H1 (cell line): ENCODE data around the gene SCARF1. TPM values are rescaled to one million over a fixed set of nuclear protein-coding genes. Genes with fewer than 3 reads are reported as not detected.

Experiments
- CTCF ChIA-PET: fragments of 300-600 bp; sonication (Branson Sonifier 250); formaldehyde crosslinking; loops from one replicate; lab custom pipeline; 2021; ENCODE audit not compliant: partially characterized antibody; lab: Charles Lee
- POLR2A ChIA-PET: fragments of 300-600 bp; sonication (Branson Sonifier 250); formaldehyde crosslinking; loops from one replicate; lab custom pipeline; 2021; ENCODE audit warnings: inconsistent platforms; ENCODE audit not compliant: partially characterized antibody; lab: Charles Lee
- DNase-seq, 2 experiments: peaks; one replicate each; pipeline versions ENCODE4 v3.0.0 to v3.0.0-alpha.2; 2010 to 2022; ENCODE audit warnings: low spot score in 2 of 2, low read depth in 1 of 2, mixed read lengths in 1 of 2
- FAIRE-seq: peaks from 2 replicates; lab custom pipeline; 2011; peaks lifted over from hg19 to GRCh38; lab: Jason Lieb, UNC
- H2AFZ ChIP-seq: 2 replicates; pipeline ENCODE4 v1.8.1; 2012; ENCODE audit warnings: low read length, inconsistent platforms
- H2AK5ac ChIP-seq: 2 replicates; pipeline ENCODE4 v1.6.1; 2013; ENCODE audit warnings: low read depth, low read length
- H2BK120ac ChIP-seq: replicated peaks from 2 replicates; pipeline ENCODE3; 2013; ENCODE audit warnings: low read depth, low read length, inconsistent platforms
- H2BK12ac ChIP-seq: 2 replicates; pipeline ENCODE4 v1.6.1; 2013; ENCODE audit warnings: low read depth, low read length
- H2BK15ac ChIP-seq: 2 replicates; pipeline ENCODE4 v1.6.1; 2013; ENCODE audit warnings: low read length
- H2BK20ac ChIP-seq: 2 replicates; pipeline ENCODE4 v1.6.1; 2013; ENCODE audit warnings: low read length
- H2BK5ac ChIP-seq: 2 replicates; pipeline ENCODE4 v1.6.1; 2013; ENCODE audit warnings: low read depth, low read length
- H3K14ac ChIP-seq: 2 replicates; pipeline ENCODE4 v1.6.1; 2013; ENCODE audit warnings: inconsistent platforms; ENCODE audit not compliant: insufficient read length
- H3K18ac ChIP-seq: 2 replicates; pipeline ENCODE4 v1.6.1; 2013; ENCODE audit warnings: low read length; ENCODE audit errors: extremely low read depth
- H3K23ac ChIP-seq: 2 replicates; pipeline ENCODE4 v1.6.1; 2013; ENCODE audit warnings: inconsistent platforms; ENCODE audit not compliant: insufficient read length
- H3K23me2 ChIP-seq: 2 replicates; pipeline ENCODE4 v1.6.1; 2013; ENCODE audit warnings: low read depth, low read length
- H3K27ac ChIP-seq: 2 replicates; pipeline ENCODE4 v1.6.1; 2011; ENCODE audit warnings: low read depth, low read length, inconsistent platforms
- H3K27me3 ChIP-seq, 4 experiments: replicated peaks in 1 of 4; 1 replicate in 1 of 4; 2 replicates in 3 of 4; pipeline versions ENCODE4 v1.6.1 to v1.8.1; 2011 to 2013; ENCODE audit warnings: low read length in 3 of 4, mild to moderate bottlenecking in 3 of 4, inconsistent platforms in 2 of 4, mixed read lengths in 2 of 4, moderate library complexity in 1 of 4; ENCODE audit not compliant: control insufficient read depth in 3 of 4, insufficient read depth in 3 of 4; ENCODE audit errors: extremely low read depth in 1 of 4
- H3K36me3 ChIP-seq, 4 experiments: 2 replicates each; pipeline versions ENCODE4 v1.6.1 to v1.8.1; 2011 to 2013; ENCODE audit warnings: mild to moderate bottlenecking in 4 of 4, low read length in 3 of 4, moderate library complexity in 2 of 4, control low read depth in 1 of 4, inconsistent platforms in 1 of 4; ENCODE audit not compliant: insufficient read depth in 4 of 4, control insufficient read depth in 2 of 4
- H3K4ac ChIP-seq: replicated peaks from 2 replicates; pipeline ENCODE3; 2013; ENCODE audit warnings: low read length, low read depth, mixed read lengths, inconsistent platforms; ENCODE audit not compliant: insufficient read length
- H3K4me1 ChIP-seq, 4 experiments: replicated peaks in 1 of 4; 1 replicate in 1 of 4; 2 replicates in 3 of 4; pipeline versions ENCODE4 v1.6.1 to v1.8.1; 2011 to 2013; ENCODE audit warnings: low read length in 3 of 4, inconsistent platforms in 2 of 4, mixed read lengths in 1 of 4; ENCODE audit not compliant: insufficient read depth in 4 of 4, control insufficient read depth in 3 of 4
- H3K4me2 ChIP-seq, 2 experiments: 2 replicates each; pipeline versions ENCODE4 v1.6.1 to v1.8.1; 2011 to 2013; ENCODE audit warnings: low read depth in 2 of 2, low read length in 2 of 2, control low read depth in 1 of 2, inconsistent platforms in 1 of 2, mild to moderate bottlenecking in 1 of 2; ENCODE audit not compliant: insufficient read depth in 1 of 2
- H3K4me3 ChIP-seq, 4 experiments: fragments of 200-600, 300-600 bp in 1 of 4; sonication (generic), shearing (Covaris generic), sonication (Bioruptor Twin) in 1 of 4; 2 replicates each; pipeline versions ENCODE4 v1.5.1 to v1.8.1; 2011 to 2016; ENCODE audit warnings: low read length in 4 of 4, low read depth in 3 of 4, control low read depth in 2 of 4, inconsistent platforms in 2 of 4, mild to moderate bottlenecking in 2 of 4, mixed read lengths in 1 of 4, moderate library complexity in 1 of 4; ENCODE audit not compliant: insufficient read depth in 2 of 4; ENCODE audit errors: extremely low read depth in 1 of 4
- H3K56ac ChIP-seq: replicated peaks from 2 replicates; pipeline ENCODE3; 2013; ENCODE audit warnings: low read depth, mild to moderate bottlenecking, mixed read lengths, low read length, inconsistent platforms; ENCODE audit not compliant: insufficient read length
- H3K79me1 ChIP-seq: 2 replicates; pipeline ENCODE4 v1.6.1; 2013; ENCODE audit warnings: low read depth, low read length, control low read depth
- H3K79me2 ChIP-seq, 2 experiments: 2 replicates each; pipeline versions ENCODE4 v1.6.1 to v1.8.1; 2012 to 2013; ENCODE audit warnings: low read length in 2 of 2, mild to moderate bottlenecking in 2 of 2, inconsistent platforms in 1 of 2; ENCODE audit not compliant: insufficient read depth in 2 of 2, control insufficient read depth in 1 of 2
- H3K9ac ChIP-seq, 4 experiments: replicated peaks in 1 of 4; 1 replicate in 1 of 4; 2 replicates in 3 of 4; pipeline versions ENCODE4 v1.6.1 to v1.8.1; 2011 to 2013; ENCODE audit warnings: low read depth in 3 of 4, low read length in 3 of 4, control low read depth in 2 of 4, mild to moderate bottlenecking in 2 of 4, moderate library complexity in 2 of 4, inconsistent platforms in 1 of 4; ENCODE audit errors: extremely low read depth in 1 of 4
- H3K9me3 ChIP-seq, 2 experiments: 2 replicates each; pipeline versions ENCODE4 v1.6.1 to v1.8.1; 2012 to 2013; ENCODE audit warnings: mild to moderate bottlenecking in 2 of 2, moderate library complexity in 2 of 2, control low read depth in 1 of 2, inconsistent platforms in 1 of 2, low read depth in 1 of 2, low read length in 1 of 2, mixed read lengths in 1 of 2; ENCODE audit not compliant: insufficient read depth in 2 of 2
- H4K20me1 ChIP-seq, 2 experiments: replicated peaks in 1 of 2; 2 replicates each; pipeline versions ENCODE3 to v1.8.1; 2011 to 2013; ENCODE audit warnings: inconsistent platforms in 2 of 2, low read length in 2 of 2, mild to moderate bottlenecking in 1 of 2; ENCODE audit not compliant: insufficient read depth in 2 of 2, control insufficient read depth in 1 of 2
- H4K5ac ChIP-seq: 2 replicates; pipeline ENCODE4 v1.6.1; 2013; ENCODE audit warnings: low read length, low read depth, mixed read lengths, inconsistent platforms; ENCODE audit not compliant: insufficient read length
- H4K8ac ChIP-seq: 2 replicates; pipeline ENCODE4 v1.8.0; 2013; ENCODE audit warnings: mild to moderate bottlenecking, moderate library complexity, low read length, inconsistent platforms; ENCODE audit not compliant: insufficient read depth; ENCODE audit errors: extremely low read depth
- H4K91ac ChIP-seq: replicated peaks from 2 replicates; pipeline ENCODE3; 2013; ENCODE audit warnings: low read length, mixed read lengths, inconsistent platforms; ENCODE audit not compliant: insufficient read length
- ASH2L ChIP-seq: fragments of 200-600, 300-600 bp; sonication (generic); IDR thresholded peaks from one replicate; pipeline ENCODE4 v1.7.1; 2017; ENCODE audit warnings: low read length
- GTF2F1 ChIP-seq: IDR thresholded peaks from 2 replicates; pipeline ENCODE4 v1.6.1; 2012; ENCODE audit warnings: low read depth, low read length, improper control_type of control experiment, borderline replicate concordance
- NRF1 ChIP-seq: IDR thresholded peaks from 2 replicates; pipeline ENCODE4 v1.6.1; 2011; ENCODE audit warnings: mild to moderate bottlenecking, low read depth, low read length, improper control_type of control experiment
- SIN3A ChIP-seq, 2 experiments: IDR thresholded peaks in 1 of 2; conservative IDR thresholded peaks in 1 of 2; 2 replicates each; pipeline ENCODE4 v1.6.1; 2011 to 2012; ENCODE audit warnings: low read length in 2 of 2, improper control_type of control experiment in 1 of 2, low read depth in 1 of 2, mild to moderate bottlenecking in 1 of 2
- WGBS, 2 experiments: shearing (Covaris generic) in 1 of 2; methylation state at CpG; one replicate each; pipeline versions ENCODE4 v1.1.6 to v1.1.7; 2013 to 2015; ENCODE audit warnings: low lambda C conversion rate in 2 of 2, mixed read lengths in 2 of 2, inconsistent platforms in 1 of 2, low coverage in 1 of 2, missing lambda C conversion rate in 1 of 2; ENCODE audit not compliant: insufficient replicate concordance in 2 of 2, insufficient coverage in 1 of 2, insufficient read length in 1 of 2; ENCODE audit errors: extremely low coverage in 1 of 2, missing lambda C conversion rate in 1 of 2; 5-methylcytosine and 5-hydroxymethylcytosine counted together
- polyA plus RNA-seq, 7 experiments: library from polyadenylated mRNA; depleted of rRNA in 3 of 7; stranded (reverse) in 5 of 7; unstranded in 2 of 7; fragments of >200 nt in 5 of 7; fragments of 200-250 nt in 2 of 7; gene quantifications; 1 replicate in 5 of 7; 2 replicates in 1 of 7; 4 replicates in 1 of 7; pipeline versions ENCODE4 v1.2.1 to v1.2.3, GENCODE V29; 2011 to 2013; ENCODE audit warnings: missing spikeins in 2 of 7, mixed read lengths in 2 of 7
- total RNA-seq: library from RNA; stranded (reverse); fragmentation: NEBNext Ultra II Directional; extraction: Animal tissue kit (Norgen Biotek cat#: 25700); gene quantifications from 2 replicates; pipeline ENCODE4 v1.2.1, GENCODE V29; 2021

SCARF1 gene
- total and polyA plus RNA-seq, 2 of the 8 experiments (the other 6 are each of a cell fraction or from before 2014, with no cell fraction given) = 1.1 to 1.6 TPM

DNA sequence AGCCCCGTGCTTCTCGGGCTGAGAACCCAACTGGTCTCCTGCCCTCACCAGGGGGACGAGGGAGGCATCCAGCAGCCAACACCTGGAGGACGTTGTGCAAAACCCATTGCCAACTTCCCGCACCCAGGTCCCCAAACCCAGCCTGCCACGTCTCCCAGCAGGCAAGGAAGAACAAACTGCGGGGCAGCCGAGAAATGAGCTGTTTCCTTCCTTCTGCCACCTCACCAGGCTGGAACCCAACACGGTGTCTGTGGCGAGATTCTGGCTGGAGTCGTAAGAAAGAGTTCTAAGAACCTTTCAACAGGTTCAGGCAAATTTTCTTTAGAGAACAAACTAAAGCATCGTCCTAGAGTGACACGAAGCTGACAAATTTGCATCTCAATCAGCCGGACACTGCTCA lies 20.5 kb downstream of the SCARF1 start:
- no peak for TF ChIP-seq SIN3A (conservative IDR thresholded peaks at IDR 0.05 in 1 of 2, IDR thresholded peaks at IDR 0.05 in 1 of 2; ENCODE audit: low read depth in 1 of 2, low read length in 2 of 2)
- no peak for TF ChIP-seq ASH2L
- no peak for TF ChIP-seq NRF1
- no peak for TF ChIP-seq GTF2F1
- Histone ChIP-seq H3K4me3 (no peak overlapping the region), H3K14ac (no peak overlapping the region), H2BK12ac (0 out of 2 replicates have a peak overlapping the region, but pooled peaks have one; percentile 17), H2AFZ (no peak overlapping the region), H4K5ac (no peak overlapping the region), H3K27me3 (peaks cover 0 to 13% (median 5%) of the 10 kb centered on the region in 4 experiments; a peak in 4 of 7 replicates), H3K23me2 (peaks cover 14% of the 10 kb centered on the region), H3K79me1 (no peaks in the 10 kb centered on the region), H3K4me2 (no peak overlapping the region), H3K9me3 (no peaks in the 10 kb centered on the region), H3K79me2 (no peaks in the 10 kb centered on the region), H4K91ac (no peak overlapping the region), H3K4ac (no peak overlapping the region), H3K36me3 (no peaks in the 10 kb centered on the region), H4K20me1 (peaks cover 0 to 4% of the 10 kb centered on the region in 2 experiments), H3K23ac (no peak overlapping the region), H2BK20ac (no peak overlapping the region), H2BK15ac (no peak overlapping the region), H3K4me1 (peaks cover 0 to 11% (median 5%) of the 10 kb centered on the region in 4 experiments; a peak in 6 of 7 replicates), H2BK5ac (no peak overlapping the region), H3K56ac (no peak overlapping the region), H2BK120ac (no peak overlapping the region), H3K27ac (no peak overlapping the region), H3K18ac (no peak overlapping the region), H4K8ac (no peak overlapping the region), H3K9ac (no peak overlapping the region), H2AK5ac (no peak overlapping the region)
- DNase-seq (no peak), FAIRE-seq (no peak)
- ChIA-PET POLR2A (interaction anchor here (0.7 to 1.4 kb wide), 4 partner anchors 9 to 137 kb away, joined by 3 to 9 read pairs (median 4); partner anchors contain the start of gene INPP5K), CTCF (interaction anchor here (0.8 to 14.5 kb wide), 6 partner anchors 10 to 64 kb away, joined by 3 to 146 read pairs (median 4); no protein-coding TSS in a partner anchor)
- WGBS, 2 experiments = 96% methylated on average over 14 of the region's 14 CpGs; no CpG with 5 or more reads in 1 of the 2 experiments
